Endometrial microvascular endothelial cells (primary cell): ENCODE results near the gene SCYGR5. TPM values are rescaled to one million over a fixed set of nuclear protein-coding genes. Genes with fewer than 3 reads are reported as not detected.

ENCODE experiments used
- total RNA-seq: library from RNA; depleted of rRNA; stranded (reverse); fragments of >200 nt; gene quantifications from one replicate; pipeline ENCODE4 v1.2.3, GENCODE V29; 2015; ENCODE audit errors: inconsistent ontology term

Gene SCYGR5
- total RNA-seq, 1 donor from 2014 or later, result not detected

Other genes with a start within 250 kb of the SCYGR5 start
- 104 TPM for gene AGFG1, start 194.6 kb upstream of the SCYGR5 start, total RNA-seq
- gene SCYGR2, start 67.9 kb upstream of the SCYGR5 start, total RNA-seq, result not detected
- gene SCYGR3, start 52.0 kb upstream of the SCYGR5 start, total RNA-seq, result not detected
- gene SCYGR4, start 49.3 kb upstream of the SCYGR5 start, total RNA-seq, result not detected
- not detected for gene SLC19A3, start 51.2 kb downstream of the SCYGR5 start, total RNA-seq
- not detected for gene SCYGR6, start 58.0 kb downstream of the SCYGR5 start, total RNA-seq
- not detected for gene SCYGR7, start 61.5 kb downstream of the SCYGR5 start, total RNA-seq
- gene SCYGR8, start 79.1 kb downstream of the SCYGR5 start, total RNA-seq, result not detected
- gene CCL20, start 147.0 kb downstream of the SCYGR5 start, total RNA-seq, result 2.5 TPM
- 7.0 TPM for gene DAW1, start 204.8 kb downstream of the SCYGR5 start, total RNA-seq